ENCODE data around the gene RHEBL1.
"Not testable (repeated sequence)": the region's sequence is repeated elsewhere in the genome, so short reads cannot be mapped to it uniquely, and the experiment has no call there.

RHEBL1 gene

GRCh38 chr12:49064767-49065152 is 5.0 kb downstream of the RHEBL1 start:
- in situ Hi-C loops (cut with HindIII; ENCODE audit: low pct_ligation_motif_present, low sequenced_read_pairs), result no loop called here
- no peak for TF ChIP-seq CTCF (IDR thresholded peaks at IDR 0.05; ENCODE audit: low read depth, low read length, missing control alignments)
- Histone ChIP-seq H3K27ac (no peak overlapping the region), H3K4me3 (ENCODE audit: low read depth, low read length) (no peak overlapping the region), H3K27me3 (replicated peaks) (no peaks in the 10 kb centered on the region), H3K36me3 (replicated peaks) (no peaks in the 10 kb centered on the region)
- DNase-seq, result no peak

- H3K36me3 ChIP-seq (replicated peaks); H3K27ac ChIP-seq; H3K27me3 ChIP-seq (replicated peaks); in situ Hi-C loops (cut with HindIII; ENCODE audit: low pct_ligation_motif_present, low sequenced_read_pairs); H3K4me3 ChIP-seq (ENCODE audit: low read depth, low read length); DNase-seq: not testable (repeated sequence)
Measured at GRCh38 chr12:49061916-49062315, 7.9 kb downstream of the RHEBL1 start.

DNA sequence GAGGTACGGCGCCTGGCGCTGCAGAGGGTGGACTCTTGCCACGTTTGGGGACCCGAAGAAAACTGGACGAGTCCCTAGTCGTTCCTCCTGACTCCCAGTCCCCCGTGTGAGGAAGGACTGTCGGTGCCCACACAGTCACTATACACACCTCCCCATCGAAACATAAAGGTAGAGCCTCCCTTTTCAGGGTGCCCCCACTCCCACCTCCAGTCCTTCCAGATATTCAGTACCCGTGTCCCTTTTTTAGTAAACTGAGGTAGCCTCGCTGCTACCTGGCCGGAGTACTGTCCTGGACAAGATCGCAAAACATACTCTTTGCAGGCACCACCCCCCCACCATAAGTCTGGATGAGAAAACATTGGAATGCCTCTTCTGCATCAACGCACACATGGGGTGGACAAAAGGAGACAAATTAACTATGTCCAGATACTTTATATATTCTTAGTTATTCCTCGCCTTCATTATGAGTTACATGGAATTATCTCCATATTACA is 8.6 kb downstream of the RHEBL1 start:
- H3K4me3 ChIP-seq (ENCODE audit: low read depth, low read length), result peak overlapping the region; percentile 86
- H3K36me3 ChIP-seq (replicated peaks), result no peaks in the 10 kb centered on the region
- H3K27ac ChIP-seq, result peak overlapping the region; percentile 98
- TF ChIP-seq CTCF (IDR thresholded peaks at IDR 0.05; ENCODE audit: low read depth, low read length, missing control alignments), result no peak
- no peak for DNase-seq
- in situ Hi-C loops (cut with HindIII; ENCODE audit: low pct_ligation_motif_present, low sequenced_read_pairs), result no loop called here
- no peaks in the 10 kb centered on the region for H3K27me3 ChIP-seq (replicated peaks)

- Histone ChIP-seq H3K36me3 (replicated peaks) (peaks cover 4% of the 10 kb centered on the region), H3K4me3 (ENCODE audit: low read depth, low read length) (peak within 1 kb of the TSS; percentile 86), H3K27me3 (replicated peaks) (no peaks in the 10 kb centered on the region), H3K27ac (peak within 1 kb of the TSS; percentile 98)
- in situ Hi-C loops (cut with HindIII; ENCODE audit: low pct_ligation_motif_present, low sequenced_read_pairs), result no loop called here
- DNase-seq, result peak; percentile 88
- peak; percentile 56 for TF ChIP-seq CTCF (IDR thresholded peaks at IDR 0.05; ENCODE audit: low read depth, low read length, missing control alignments)
Measured at GRCh38 chr12:49060237-49061156, 9.3 kb downstream of the RHEBL1 start, which contains the start of gene KMT2D. Gene KMT2D, minus strand, starts transcription at chr12:49060794. Its CDS starts 5,470 bp downstream, at chr12:49055324.

GRCh38 chr12:49059299-49060171 is 10.2 kb downstream of the RHEBL1 start:
- TF ChIP-seq CTCF (IDR thresholded peaks at IDR 0.05; ENCODE audit: low read depth, low read length, missing control alignments), result no peak
- peak overlapping the region; percentile 86 for H3K4me3 ChIP-seq (ENCODE audit: low read depth, low read length)
- peaks cover 8% of the 10 kb centered on the region for H3K36me3 ChIP-seq (replicated peaks)
- peak overlapping the region; percentile 98 for H3K27ac ChIP-seq
- H3K27me3 ChIP-seq (replicated peaks), result no peaks in the 10 kb centered on the region
- in situ Hi-C loops (cut with HindIII; ENCODE audit: low pct_ligation_motif_present, low sequenced_read_pairs), result no loop called here
- peak; percentile 11 for DNase-seq

GRCh38 chr12:49059045-49059298 is 10.8 kb downstream of the RHEBL1 start:
- TF ChIP-seq CTCF (IDR thresholded peaks at IDR 0.05; ENCODE audit: low read depth, low read length, missing control alignments), result no peak
- Histone ChIP-seq H3K4me3 (ENCODE audit: low read depth, low read length) (peak overlapping the region; percentile 86), H3K27me3 (replicated peaks) (no peaks in the 10 kb centered on the region), H3K36me3 (replicated peaks) (peaks cover 12% of the 10 kb centered on the region), H3K27ac (no peak overlapping the region)
- in situ Hi-C loops (cut with HindIII; ENCODE audit: low pct_ligation_motif_present, low sequenced_read_pairs), result no loop called here
- no peak for DNase-seq

All from brain microvascular endothelial cell (primary cell).